ENCODE data around the gene WDR18. TPM values are rescaled to one million over a fixed set of nuclear protein-coding genes. Genes with fewer than 3 reads are reported as not detected.

Gene WDR18
- total and polyA plus RNA-seq, 4 donors = 36.6 to 60.2 (median 45.7) TPM

- Histone ChIP-seq H3K27me3 (ENCODE audit: control insufficient read depth in 3 of 3, insufficient read depth in 3 of 3, low read length in 2 of 3) (no peaks in the 10 kb centered on the region), H3K4me1 (ENCODE audit: control insufficient read depth in 5 of 5, insufficient read depth in 5 of 5, low read length in 5 of 5) (peaks cover 0 to 1% (median 0%) of the 10 kb centered on the region in 5 donors), H3K9ac (ENCODE audit: insufficient read depth in 1 of 2, low read length in 2 of 2) (no peak overlapping the region), H3K36me3 (ENCODE audit: control insufficient read depth in 4 of 4, insufficient read depth in 4 of 4, low read length in 4 of 4) (peaks cover 0 to 50% (median 9%) of the 10 kb centered on the region in 4 donors), H3K9me3 (ENCODE audit: control insufficient read depth in 4 of 4, insufficient read depth in 3 of 4, low read length in 3 of 4) (no peaks in the 10 kb centered on the region), H3K27ac (ENCODE audit: low read depth in 1 of 2, low read length in 1 of 2) (no peak overlapping the region), H3K4me3 (no peak overlapping the region)
- DNase-seq (no peak), ATAC-seq (ENCODE audit: insufficient read depth, low FRiP score) (no peak)
- TF ChIP-seq CTCF (IDR thresholded peaks at IDR 0.05; ENCODE audit: control extremely low read depth, extremely low read depth) = no peak
- WGBS, 2 donors = 88 to 92% methylated on average over 27 of the region's 27 CpGs
These were observed 6.0 kb downstream of the WDR18 start for GRCh38 chr19:990119-990571.

- no peak overlapping the region for H3K27ac ChIP-seq (ENCODE audit: low read depth in 1 of 2, low read length in 1 of 2)
- H3K9ac ChIP-seq (ENCODE audit: insufficient read depth in 1 of 2, low read length in 2 of 2) = no peak overlapping the region
- no peak for ATAC-seq (ENCODE audit: insufficient read depth, low FRiP score)
- no peak overlapping the region for H3K4me3 ChIP-seq
- no peak for DNase-seq
- H3K36me3 ChIP-seq (ENCODE audit: control insufficient read depth in 4 of 4, insufficient read depth in 4 of 4, low read length in 4 of 4) = peaks cover 0 to 50% (median 8%) of the 10 kb centered on the region in 4 donors
- no peak for TF ChIP-seq CTCF (IDR thresholded peaks at IDR 0.05; ENCODE audit: control extremely low read depth, extremely low read depth)
- H3K4me1 ChIP-seq (ENCODE audit: control insufficient read depth in 5 of 5, insufficient read depth in 5 of 5, low read length in 5 of 5) = peaks cover 0 to 2% (median 0%) of the 10 kb centered on the region in 5 donors
- H3K27me3 ChIP-seq (ENCODE audit: control insufficient read depth in 3 of 3, insufficient read depth in 3 of 3, low read length in 2 of 3) = no peaks in the 10 kb centered on the region
- 92 to 95% methylated on average over 23 of the region's 23 CpGs for WGBS, 2 donors
- no peaks in the 10 kb centered on the region for H3K9me3 ChIP-seq (ENCODE audit: control insufficient read depth in 4 of 4, insufficient read depth in 3 of 4, low read length in 3 of 4)
These were observed 6.6 kb downstream of the WDR18 start for GRCh38 chr19:990746-991145.

- peak in 1 of 3 donors; percentile 40 for DNase-seq
These were observed 7.2 kb downstream of the WDR18 start for GRCh38 chr19:991174-991931.

More at GRCh38 chr19:991174-991931, 7.2 kb downstream of the WDR18 start:
- H3K27ac ChIP-seq (ENCODE audit: low read depth in 1 of 2, low read length in 1 of 2) = no peak overlapping the region
- no peak overlapping the region for H3K4me3 ChIP-seq
- peaks cover 0 to 7% (median 6%) of the 10 kb centered on the region in 5 donors for H3K4me1 ChIP-seq (ENCODE audit: control insufficient read depth in 5 of 5, insufficient read depth in 5 of 5, low read length in 5 of 5)
- TF ChIP-seq CTCF (IDR thresholded peaks at IDR 0.05; ENCODE audit: control extremely low read depth, extremely low read depth) = no peak
- peaks cover 0 to 46% (median 7%) of the 10 kb centered on the region in 4 donors for H3K36me3 ChIP-seq (ENCODE audit: control insufficient read depth in 4 of 4, insufficient read depth in 4 of 4, low read length in 4 of 4)
- no peak for ATAC-seq (ENCODE audit: insufficient read depth, low FRiP score)
- H3K27me3 ChIP-seq (ENCODE audit: control insufficient read depth in 3 of 3, insufficient read depth in 3 of 3, low read length in 2 of 3) = peaks cover 0 to 5% (median 5%) of the 10 kb centered on the region in 3 donors
- peaks cover 0 to 2% (median 0%) of the 10 kb centered on the region in 4 donors for H3K9me3 ChIP-seq (ENCODE audit: control insufficient read depth in 4 of 4, insufficient read depth in 3 of 4, low read length in 3 of 4)
- H3K9ac ChIP-seq (ENCODE audit: insufficient read depth in 1 of 2, low read length in 2 of 2) = no peak overlapping the region
- 90% methylated on average over 32 to 42 of the region's 47 CpGs for WGBS, 2 donors

Data from lung (tissue), 12 donors.